ENCODE measurements around the gene PLP1. TPM values are rescaled to one million over a fixed set of nuclear protein-coding genes. Genes with fewer than 3 reads are reported as not detected.

PLP1 gene
- total and polyA plus RNA-seq, 9 of the 15 experiments (the other 6 are each of a cell fraction or from before 2014, with no cell fraction given) = not detected

DNA sequence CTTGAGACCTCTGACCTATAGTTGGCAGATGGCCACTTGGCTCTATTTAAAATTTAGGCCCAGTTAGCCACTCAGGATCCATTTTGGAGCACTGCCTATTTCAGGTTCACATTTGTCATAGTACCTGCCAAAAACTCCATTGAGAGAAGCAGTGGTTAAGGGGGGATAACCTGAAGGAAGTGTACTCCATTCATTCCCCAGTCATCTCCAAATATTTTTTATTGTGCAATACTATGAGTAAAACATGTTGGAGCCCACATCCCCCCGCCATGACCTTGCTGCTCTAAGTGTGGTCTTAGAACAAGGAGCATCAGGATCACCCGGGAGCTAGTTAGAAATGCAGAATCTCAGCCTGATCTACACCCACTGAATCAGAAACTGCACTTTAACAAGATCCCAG lies 21.1 kb downstream of the PLP1 start (continued):
- TF ChIP-seq, protein P1, sequence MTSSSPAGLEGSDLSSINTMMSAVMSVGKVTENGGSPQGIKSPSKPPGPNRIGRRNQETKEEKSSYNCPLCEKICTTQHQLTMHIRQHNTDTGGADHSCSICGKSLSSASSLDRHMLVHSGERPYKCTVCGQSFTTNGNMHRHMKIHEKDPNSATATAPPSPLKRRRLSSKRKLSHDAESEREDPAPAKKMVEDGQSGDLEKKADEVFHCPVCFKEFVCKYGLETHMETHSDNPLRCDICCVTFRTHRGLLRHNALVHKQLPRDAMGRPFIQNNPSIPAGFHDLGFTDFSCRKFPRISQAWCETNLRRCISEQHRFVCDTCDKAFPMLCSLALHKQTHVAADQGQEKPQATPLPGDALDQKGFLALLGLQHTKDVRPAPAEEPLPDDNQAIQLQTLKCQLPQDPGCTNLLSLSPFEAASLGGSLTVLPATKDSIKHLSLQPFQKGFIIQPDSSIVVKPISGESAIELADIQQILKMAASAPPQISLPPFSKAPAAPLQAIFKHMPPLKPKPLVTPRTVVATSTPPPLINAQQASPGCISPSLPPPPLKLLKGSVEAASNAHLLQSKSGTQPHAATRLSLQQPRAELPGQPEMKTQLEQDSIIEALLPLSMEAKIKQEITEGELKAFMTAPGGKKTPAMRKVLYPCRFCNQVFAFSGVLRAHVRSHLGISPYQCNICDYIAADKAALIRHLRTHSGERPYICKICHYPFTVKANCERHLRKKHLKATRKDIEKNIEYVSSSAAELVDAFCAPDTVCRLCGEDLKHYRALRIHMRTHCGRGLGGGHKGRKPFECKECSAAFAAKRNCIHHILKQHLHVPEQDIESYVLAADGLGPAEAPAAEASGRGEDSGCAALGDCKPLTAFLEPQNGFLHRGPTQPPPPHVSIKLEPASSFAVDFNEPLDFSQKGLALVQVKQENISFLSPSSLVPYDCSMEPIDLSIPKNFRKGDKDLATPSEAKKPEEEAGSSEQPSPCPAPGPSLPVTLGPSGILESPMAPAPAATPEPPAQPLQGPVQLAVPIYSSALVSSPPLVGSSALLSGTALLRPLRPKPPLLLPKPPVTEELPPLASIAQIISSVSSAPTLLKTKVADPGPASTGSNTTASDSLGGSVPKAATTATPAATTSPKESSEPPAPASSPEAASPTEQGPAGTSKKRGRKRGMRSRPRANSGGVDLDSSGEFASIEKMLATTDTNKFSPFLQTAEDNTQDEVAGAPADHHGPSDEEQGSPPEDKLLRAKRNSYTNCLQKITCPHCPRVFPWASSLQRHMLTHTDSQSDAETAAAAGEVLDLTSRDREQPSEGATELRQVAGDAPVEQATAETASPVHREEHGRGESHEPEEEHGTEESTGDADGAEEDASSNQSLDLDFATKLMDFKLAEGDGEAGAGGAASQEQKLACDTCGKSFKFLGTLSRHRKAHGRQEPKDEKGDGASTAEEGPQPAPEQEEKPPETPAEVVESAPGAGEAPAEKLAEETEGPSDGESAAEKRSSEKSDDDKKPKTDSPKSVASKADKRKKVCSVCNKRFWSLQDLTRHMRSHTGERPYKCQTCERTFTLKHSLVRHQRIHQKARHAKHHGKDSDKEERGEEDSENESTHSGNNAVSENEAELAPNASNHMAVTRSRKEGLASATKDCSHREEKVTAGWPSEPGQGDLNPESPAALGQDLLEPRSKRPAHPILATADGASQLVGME (CRISPR knock-in tag; IDR thresholded peaks at IDR 0.05) = no peak
- no peak for TF ChIP-seq HIVEP1 (CRISPR knock-in tag; IDR thresholded peaks at IDR 0.05)
- TF ChIP-seq MED1 (CRISPR knock-in tag; IDR thresholded peaks at IDR 0.05; ENCODE audit: borderline replicate concordance) = no peak
- TF ChIP-seq, protein P2, sequence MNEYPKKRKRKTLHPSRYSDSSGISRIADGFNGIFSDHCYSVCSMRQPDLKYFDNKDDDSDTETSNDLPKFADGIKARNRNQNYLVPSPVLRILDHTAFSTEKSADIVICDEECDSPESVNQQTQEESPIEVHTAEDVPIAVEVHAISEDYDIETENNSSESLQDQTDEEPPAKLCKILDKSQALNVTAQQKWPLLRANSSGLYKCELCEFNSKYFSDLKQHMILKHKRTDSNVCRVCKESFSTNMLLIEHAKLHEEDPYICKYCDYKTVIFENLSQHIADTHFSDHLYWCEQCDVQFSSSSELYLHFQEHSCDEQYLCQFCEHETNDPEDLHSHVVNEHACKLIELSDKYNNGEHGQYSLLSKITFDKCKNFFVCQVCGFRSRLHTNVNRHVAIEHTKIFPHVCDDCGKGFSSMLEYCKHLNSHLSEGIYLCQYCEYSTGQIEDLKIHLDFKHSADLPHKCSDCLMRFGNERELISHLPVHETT (CRISPR knock-in tag; conservative IDR thresholded peaks at IDR 0.05 in 1 of 2, IDR thresholded peaks at IDR 0.05 in 1 of 2) = no peak
